PC-3 (cell line): ENCODE data around the gene SNTB2. TPM values are rescaled to one million over a fixed set of nuclear protein-coding genes. Genes with fewer than 3 reads are reported as not detected.

Source experiments
- ATAC-seq: fragments of 200-7000 bp; cut with Tn5 transposase; 2 replicates; pipeline ENCODE4 v1.9.1; 2020; ENCODE audit warnings: mild to moderate bottlenecking, moderate library complexity
- BruUV-seq: library from RNA; stranded (reverse); fragments of 400-500 nt; replicated peaks from 2 replicates; lab custom pipeline; 2021; lab: Mats Ljungman, UMichigan
- CTCF ChIA-PET: fragments of 300-600 bp; sonication (Branson Sonifier 250); formaldehyde crosslinking; loops from one replicate; lab custom pipeline; 2022; ENCODE audit warnings: antibody characterized with exemption; lab: Charles Lee
- POLR2A ChIA-PET: fragments of 300-600 bp; sonication (Branson Sonifier 250); formaldehyde crosslinking; loops from one replicate; lab custom pipeline; 2022; ENCODE audit warnings: antibody characterized with exemption; ENCODE audit not compliant: unreplicated experiment; lab: Charles Lee
- DNase-seq: peaks from one replicate; pipeline ENCODE4 v3.0.0-alpha.2; 2015
- H2AFZ ChIP-seq: fragments of 300-600 bp; sonication (generic); 2 replicates; pipeline ENCODE4 v1.6.0; 2016; ENCODE audit warnings: antibody characterized with exemption, low read length
- H3F3A ChIP-seq: fragments of 300-600 bp; sonication (generic); one replicate; pipeline ENCODE4 v1.6.0; 2017; ENCODE audit warnings: antibody characterized with exemption, low read length, control low read depth, mild to moderate bottlenecking; ENCODE audit not compliant: unreplicated experiment
- H3K27ac ChIP-seq: fragments of 300-600 bp; sonication (generic); 2 replicates; pipeline ENCODE4 v1.5.1; 2016; ENCODE audit warnings: mild to moderate bottlenecking, low read length
- H3K27me3 ChIP-seq: fragments of 300-600 bp; sonication (generic); 2 replicates; pipeline ENCODE4 v1.6.1; 2016; ENCODE audit warnings: low read length, mixed read lengths
- H3K36me3 ChIP-seq: fragments of 300-600 bp; sonication (generic); 2 replicates; pipeline ENCODE4 v1.6.1; 2016; ENCODE audit warnings: low read depth, mixed run types, low read length, mixed read lengths
- H3K4me1 ChIP-seq: fragments of 300-600 bp; sonication (generic); 2 replicates; pipeline ENCODE4 v1.5.1; 2016; ENCODE audit warnings: low read length; ENCODE audit not compliant: insufficient read depth
- H3K4me2 ChIP-seq: fragments of 300-600 bp; sonication (generic); 2 replicates; pipeline ENCODE4 v1.6.0; 2016; ENCODE audit warnings: low read length
- H3K4me3 ChIP-seq: fragments of 300-600 bp; sonication (generic); 2 replicates; pipeline ENCODE4 v1.5.1; 2016; ENCODE audit warnings: mild to moderate bottlenecking, low read length, mixed read lengths
- H3K79me2 ChIP-seq: fragments of 300-600 bp; sonication (generic); 2 replicates; pipeline ENCODE4 v1.6.1; 2017; ENCODE audit warnings: low read length, mixed read lengths
- H3K9ac ChIP-seq: fragments of 300-600 bp; sonication (generic); 2 replicates; pipeline ENCODE4 v1.6.0; 2016; ENCODE audit warnings: mild to moderate bottlenecking, low read length
- H3K9me2 ChIP-seq: fragments of 300-600 bp; sonication (generic); replicated peaks from 2 replicates; pipeline ENCODE4 v1.6.1; 2016; ENCODE audit warnings: mixed run types, low read length, mixed read lengths
- H3K9me3 ChIP-seq: fragments of 300-600 bp; sonication (generic); 2 replicates; pipeline ENCODE4 v1.6.1; 2016; ENCODE audit warnings: low read length, mixed read lengths
- H4K20me1 ChIP-seq: fragments of 300-600 bp; sonication (generic); 2 replicates; pipeline ENCODE4 v1.6.1; 2016; ENCODE audit warnings: low read length, mixed read lengths
- CTCF ChIP-seq: fragments of 300-600 bp; sonication (generic); conservative IDR thresholded peaks from 2 replicates; pipeline ENCODE4 v1.5.1; 2017; ENCODE audit warnings: antibody characterized with exemption, low read depth, mild to moderate bottlenecking, low read length
- EZH2 ChIP-seq: fragments of 300-600 bp; sonication (generic); IDR thresholded peaks from one replicate; pipeline ENCODE4 v1.6.1; 2017; ENCODE audit warnings: antibody characterized with exemption, mild to moderate bottlenecking, low read length; ENCODE audit not compliant: unreplicated experiment
- EZH2phosphoT487 ChIP-seq: fragments of 300-600 bp; sonication (generic); IDR thresholded peaks from 2 replicates; pipeline ENCODE4 v1.6.1; 2018; ENCODE audit warnings: mild to moderate bottlenecking, antibody characterized with exemption, low read length, borderline replicate concordance
- intact Hi-C: fragments of 100-400 bp; cut with micrococcal nuclease; formaldehyde crosslinking; loops from 2 replicates; pipeline ENCODE4 v1.9.0; 2023
- total RNA-seq: library from RNA; depleted of rRNA; stranded (reverse); fragments of >200 nt; gene quantifications from 2 replicates; pipeline ENCODE4 v1.2.3, GENCODE V29; 2014

Gene SNTB2
- total RNA-seq, 1 experiment from 2014 or later: 40.4 TPM

- POLR2A ChIA-PET: no interaction called here
Measured at GRCh38 chr16:69237296-69237695, 50.3 kb downstream of the SNTB2 start.

GRCh38 chr16:69239851-69240250 is 52.9 kb downstream of the SNTB2 start:
- Histone ChIP-seq H3K4me3 (no peak overlapping the region), H3K36me3 (peaks cover 2% of the 10 kb centered on the region; the same call in 1 of the 2 replicates), H3K4me1 (peaks cover 3% of the 10 kb centered on the region; the same call in 1 of the 2 replicates), H3F3A (no peaks in the 10 kb centered on the region), H3K27ac (no peak overlapping the region), H3K79me2 (peaks cover 37% of the 10 kb centered on the region; the same call in 1 of the 2 replicates), H3K27me3 (no peaks in the 10 kb centered on the region), H4K20me1 (no peaks in the 10 kb centered on the region), H3K4me2 (no peak overlapping the region), H3K9ac (no peak overlapping the region), H3K9me3 (no peaks in the 10 kb centered on the region), H3K9me2 (no peaks in the 10 kb centered on the region), H2AFZ (no peak overlapping the region)
- ChIA-PET POLR2A (no interaction called here), CTCF (no interaction called here)
- intact Hi-C loops: no loop called here
- DNase-seq (no peak), ATAC-seq (no peak)
- no TSS peak for BruUV-seq
- TF ChIP-seq EZH2 (no peak), EZH2phosphoT487 (no peak), CTCF (no peak)

More at GRCh38 chr16:69237296-69237695, 50.3 kb downstream of the SNTB2 start:
- Histone ChIP-seq H3K4me1 (no peaks in the 10 kb centered on the region), H3K79me2 (peaks cover 38% of the 10 kb centered on the region), H3K27ac (no peak overlapping the region), H3K4me2 (no peak overlapping the region), H4K20me1 (no peaks in the 10 kb centered on the region), H3K36me3 (peaks cover 2% of the 10 kb centered on the region; the same call in 1 of the 2 replicates), H3K9me2 (no peaks in the 10 kb centered on the region), H3K4me3 (no peak overlapping the region), H3K27me3 (no peaks in the 10 kb centered on the region), H3F3A (no peaks in the 10 kb centered on the region), H3K9ac (no peak overlapping the region), H3K9me3 (no peaks in the 10 kb centered on the region), H2AFZ (no peak overlapping the region)
- CTCF ChIA-PET: no interaction called here
- intact Hi-C loops: no loop called here
- DNase-seq (no peak), ATAC-seq (no peak)
- no peak for TF ChIP-seq EZH2phosphoT487
- TF ChIP-seq CTCF: no peak
- TF ChIP-seq EZH2: no peak
- BruUV-seq: no TSS peak

GRCh38 chr16:69240331-69240730 is 53.4 kb downstream of the SNTB2 start:
- Histone ChIP-seq H3K36me3 (peaks cover 2% of the 10 kb centered on the region; the same call in 1 of the 2 replicates), H2AFZ (no peak overlapping the region), H4K20me1 (no peaks in the 10 kb centered on the region), H3K9me3 (no peaks in the 10 kb centered on the region), H3F3A (no peaks in the 10 kb centered on the region), H3K9me2 (no peaks in the 10 kb centered on the region), H3K79me2 (peaks cover 32% of the 10 kb centered on the region; the same call in 1 of the 2 replicates), H3K4me2 (no peak overlapping the region), H3K4me3 (no peak overlapping the region), H3K27ac (no peak overlapping the region), H3K9ac (no peak overlapping the region), H3K27me3 (no peaks in the 10 kb centered on the region), H3K4me1 (peaks cover 3% of the 10 kb centered on the region; the same call in 1 of the 2 replicates)
- intact Hi-C loops: no loop called here
- BruUV-seq: no TSS peak
- POLR2A ChIA-PET: no interaction called here
- CTCF ChIA-PET: no interaction called here
- ATAC-seq (no peak), DNase-seq (no peak)
- TF ChIP-seq EZH2phosphoT487: no peak
- TF ChIP-seq EZH2: no peak
- no peak for TF ChIP-seq CTCF
